Fibroblast of skin of right quadriceps (primary cell): ENCODE results near the gene ZNF319.

Experiments used
- DNase-seq: peaks from one replicate; pipeline ENCODE4 v3.0.0-alpha.2; 2013

ZNF319 gene

DNA sequence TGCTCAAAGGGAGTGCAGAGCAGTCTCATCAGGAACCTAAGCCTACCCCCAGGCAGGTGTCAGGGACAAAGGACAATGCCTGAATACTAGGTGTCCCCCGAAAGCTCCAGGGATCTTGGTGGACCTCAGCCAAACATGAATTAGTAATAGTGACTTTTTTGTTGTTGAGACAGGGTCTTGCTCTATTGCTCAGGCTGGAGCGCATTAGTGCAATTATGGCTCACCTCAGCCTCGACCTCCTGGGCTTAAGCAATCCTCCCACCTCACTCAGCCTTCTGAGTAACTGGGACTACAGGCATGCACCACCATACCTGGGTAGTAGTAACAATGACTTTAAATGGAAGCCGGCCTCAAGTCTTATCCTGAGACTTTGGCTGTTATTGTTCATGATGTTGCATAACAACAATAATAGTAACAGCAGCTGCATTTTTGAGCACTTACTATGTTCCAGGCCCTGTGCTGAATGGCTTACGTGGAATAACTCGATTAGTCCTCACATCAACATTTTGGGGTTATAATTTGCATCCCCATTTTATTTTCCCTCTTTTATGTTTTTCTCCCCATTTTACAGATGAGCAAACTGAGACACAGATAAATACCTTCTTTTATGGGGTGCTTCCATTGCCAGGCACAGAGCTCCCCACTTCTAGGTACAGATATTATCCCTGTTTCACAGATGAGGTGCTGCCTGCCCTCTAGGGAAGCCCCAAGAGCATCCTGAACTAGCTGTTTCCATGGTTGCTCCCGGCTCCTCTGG, 49.1 kb downstream of the ZNF319 start:
- no peak for DNase-seq

- no peak for DNase-seq
Observed at GRCh38 chr16:57950382-57950781, 50.1 kb downstream of the ZNF319 start.

DNA sequence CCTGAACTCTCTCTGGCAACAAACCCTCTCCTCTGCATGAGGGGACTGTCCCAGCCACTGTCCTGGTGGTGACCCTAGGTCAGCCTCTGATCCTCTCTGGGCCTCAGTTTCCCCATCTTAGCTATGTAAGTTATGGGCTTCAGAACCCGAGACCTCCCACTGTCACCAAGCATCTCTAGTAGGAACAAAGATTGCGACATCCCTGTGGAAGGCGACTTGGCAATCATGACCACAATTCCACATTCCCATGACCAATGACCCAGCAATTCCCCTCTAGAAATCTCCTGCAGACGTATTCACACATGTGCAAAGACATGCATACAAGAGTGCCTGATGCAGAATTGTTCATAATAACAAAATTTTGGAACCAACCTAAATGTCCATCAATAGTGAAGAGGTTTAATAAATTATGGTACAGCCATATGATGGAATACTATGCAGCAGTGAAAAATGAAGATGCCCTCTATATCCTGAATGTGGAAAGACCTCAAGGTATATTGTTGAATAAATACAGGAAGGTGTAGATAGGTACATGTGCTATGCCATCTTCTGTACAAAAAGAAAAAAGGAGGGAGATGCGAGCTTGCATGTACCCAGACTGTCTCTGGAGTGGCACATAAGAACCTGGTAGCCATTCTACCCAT, 50.8 kb downstream of the ZNF319 start:
- DNase-seq = no peak

DNA sequence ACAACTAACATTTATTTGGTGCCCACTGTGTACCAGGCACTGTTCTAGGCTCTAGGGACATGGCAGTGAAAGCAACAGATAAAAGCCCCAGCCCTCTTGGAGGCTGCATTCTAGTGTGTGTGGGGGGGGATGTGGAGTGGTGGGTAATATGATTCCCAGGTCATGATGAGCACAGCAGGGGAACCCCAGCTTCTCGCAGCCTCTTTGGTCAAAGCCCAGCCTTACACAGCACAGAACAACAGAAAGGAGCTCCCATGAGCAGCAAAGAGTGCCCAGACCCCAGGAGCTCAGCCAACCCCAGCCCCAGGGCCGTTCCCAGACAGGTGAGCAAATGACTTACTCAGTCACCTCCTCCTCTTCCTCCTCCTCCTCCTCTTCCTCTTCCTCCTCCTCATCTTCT, 51.5 kb downstream of the ZNF319 start:
- DNase-seq = no peak

DNA sequence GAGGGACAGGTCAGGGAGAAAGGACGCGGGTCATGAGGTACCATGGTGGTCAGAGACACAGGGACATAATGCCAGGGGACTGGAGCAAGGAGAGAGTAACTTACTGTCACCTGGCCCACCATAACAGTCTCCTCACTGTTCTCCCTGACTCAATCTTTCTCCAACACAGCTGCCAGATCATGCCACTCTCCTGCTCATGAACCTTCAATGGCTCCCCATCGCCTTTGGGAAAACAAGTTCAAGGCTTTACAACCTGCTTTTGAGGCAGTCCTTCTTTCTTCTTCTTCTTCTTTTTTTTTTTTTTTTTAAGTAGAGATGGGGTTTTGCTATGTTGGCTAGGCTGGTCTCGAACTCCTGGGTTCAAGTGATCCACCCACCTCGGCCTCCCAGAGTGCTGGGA, 52.4 kb downstream of the ZNF319 start:
- DNase-seq = no peak

- no peak for DNase-seq
Observed at GRCh38 chr16:57947261-57947660, 53.2 kb downstream of the ZNF319 start.

GRCh38 chr16:57946181-57946801, 54.2 kb downstream of the ZNF319 start:
- DNase-seq = no peak

DNA sequence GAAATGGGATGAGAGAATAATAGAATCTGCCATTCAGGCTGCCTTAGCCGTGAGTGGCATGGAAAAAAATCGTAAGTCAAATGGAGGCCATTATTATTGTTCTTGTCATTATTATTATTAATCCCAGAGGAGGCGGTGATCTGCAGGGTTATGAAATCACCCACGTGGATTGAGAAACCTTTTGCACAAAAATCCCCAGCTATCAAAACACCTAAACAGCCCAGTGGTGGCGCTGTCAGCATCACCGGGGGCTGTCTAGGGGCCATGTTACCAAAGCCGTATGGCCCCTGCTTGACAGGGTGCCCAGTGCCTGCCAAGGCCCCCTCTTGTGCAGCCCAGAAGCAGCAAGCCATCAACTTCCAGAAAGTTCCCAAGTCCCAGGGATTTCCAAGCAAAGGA, 54.7 kb downstream of the ZNF319 start:
- no peak for DNase-seq

GRCh38 chr16:57944970-57945739, 55.3 kb downstream of the ZNF319 start:
- DNase-seq = no peak
